Upper lobe of left lung (tissue), 6 donors: ENCODE results near the gene CBX5. TPM values are rescaled to one million over a fixed set of nuclear protein-coding genes. Genes with fewer than 3 reads are reported as not detected.

Experiments
- ATAC-seq, 2 donors: fragments of 200-7000 bp; cut with Tn5 transposase; one replicate each; pipeline ENCODE4 v1.9.1; 2022; ENCODE audit warnings: mild to moderate bottlenecking in 2 of 2, moderate library complexity in 2 of 2; ENCODE audit not compliant: low FRiP score in 2 of 2
- DNase-seq, 2 donors: peaks; one replicate each; pipeline ENCODE4 v3.0.0-alpha.2; 2019 to 2020
- H3K27ac ChIP-seq, 4 donors: fragments of 200-600 bp; sonication (generic); one replicate each; pipeline ENCODE4 v1.5.1; 2016 to 2019
- H3K27me3 ChIP-seq, 4 donors: fragments of 200-600 bp; sonication (generic); one replicate each; pipeline ENCODE4 v1.5.1; 2017 to 2019
- H3K36me3 ChIP-seq, 4 donors: fragments of 200-600 bp; sonication (generic); one replicate each; pipeline ENCODE4 v1.5.1; 2016 to 2019
- H3K4me1 ChIP-seq, 4 donors: fragments of 200-600 bp; sonication (generic); one replicate each; pipeline ENCODE4 v1.5.1; 2018 to 2019
- H3K4me3 ChIP-seq, 4 donors: fragments of 200-600 bp; sonication (generic); one replicate each; pipeline ENCODE4 v1.5.1; 2017 to 2019; ENCODE audit warnings: mild to moderate bottlenecking in 2 of 4, moderate library complexity in 1 of 4
- H3K9me3 ChIP-seq, 4 donors: fragments of 200-600 bp; sonication (generic); one replicate each; pipeline ENCODE4 v1.5.1; 2018 to 2019
- EP300 ChIP-seq, 4 donors: sonication (generic); formaldehyde crosslinking; IDR thresholded peaks; one replicate each; pipeline ENCODE4 v1.5.1; 2017; ENCODE audit warnings: antibody characterized with exemption in 4 of 4, control low read depth in 2 of 4
- POLR2A ChIP-seq, 4 donors: fragments of 450-650 bp; IDR thresholded peaks; one replicate each; pipeline ENCODE4 v1.5.1; 2016 to 2017; ENCODE audit warnings: antibody characterized with exemption in 4 of 4, mild to moderate bottlenecking in 2 of 4
- POLR2AphosphoS5 ChIP-seq, 2 donors: sonication (generic); formaldehyde crosslinking; IDR thresholded peaks; one replicate each; pipeline ENCODE4 v1.5.1; 2017; ENCODE audit warnings: antibody characterized with exemption in 2 of 2
- WGBS, 2 donors: methylation state at CpG; one replicate each; pipeline ENCODE4 v1.1.5; 2017 to 2018; 5-methylcytosine and 5-hydroxymethylcytosine counted together
- total RNA-seq, 6 donors: library from RNA; depleted of rRNA in 4 of 6; stranded (reverse); fragments of >200 nt in 4 of 6; gene quantifications; one replicate each; pipeline versions ENCODE4 v1.1.0 to v1.2.1, GENCODE V29; 2016 to 2021
- TF ChIP-seq, protein P1 (sequence below), 6 experiments: fragments of 450-650 bp in 4 of 6; fragments of 200-600 bp in 2 of 6; sonication (generic) in 2 of 6; IDR thresholded peaks; one replicate each; pipeline ENCODE4 v1.5.1; 2016 to 2019; ENCODE audit warnings: antibody characterized with exemption in 6 of 6
- donor health status: DM: no; HTN: no; CAD: no; lungs with moderate emphysema.
- donor health status: DM: no; HTN: yes; CAD: no; lungs with severe emphysema.

CBX5 gene
- total RNA-seq, 6 donors from 2014 or later, result 15.5 to 48.2 (median 36.1) TPM

DNA sequence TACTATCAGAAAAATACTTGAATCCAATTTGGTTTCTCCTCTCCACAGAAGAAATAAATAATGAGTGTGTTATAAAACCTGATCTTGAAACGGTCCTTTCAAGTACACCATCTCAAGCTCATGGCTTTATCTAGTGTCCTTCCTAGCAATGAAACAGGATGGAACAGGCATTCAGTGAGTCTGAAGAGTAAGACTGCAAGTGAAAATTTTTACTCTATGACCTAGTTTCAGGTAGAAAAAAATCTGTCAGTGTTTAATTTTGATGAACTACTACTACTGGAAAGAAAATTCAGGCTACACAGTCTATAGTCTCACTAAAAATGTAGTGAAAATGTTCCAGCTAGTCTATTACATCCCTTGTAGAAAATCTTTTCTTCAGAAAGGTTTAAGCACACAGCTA is 7.7 kb downstream of the CBX5 start:
- DNase-seq (no peak), ATAC-seq (no peak)
- Histone ChIP-seq H3K9me3 (no peaks in the 10 kb centered on the region), H3K27ac (no peak overlapping the region), H3K36me3 (peaks cover 0 to 14% (median 0%) of the 10 kb centered on the region in 4 donors), H3K27me3 (no peaks in the 10 kb centered on the region), H3K4me3 (no peak overlapping the region), H3K4me1 (peaks cover 2 to 8% (median 2%) of the 10 kb centered on the region in 4 donors)
- TF ChIP-seq, protein P1, sequence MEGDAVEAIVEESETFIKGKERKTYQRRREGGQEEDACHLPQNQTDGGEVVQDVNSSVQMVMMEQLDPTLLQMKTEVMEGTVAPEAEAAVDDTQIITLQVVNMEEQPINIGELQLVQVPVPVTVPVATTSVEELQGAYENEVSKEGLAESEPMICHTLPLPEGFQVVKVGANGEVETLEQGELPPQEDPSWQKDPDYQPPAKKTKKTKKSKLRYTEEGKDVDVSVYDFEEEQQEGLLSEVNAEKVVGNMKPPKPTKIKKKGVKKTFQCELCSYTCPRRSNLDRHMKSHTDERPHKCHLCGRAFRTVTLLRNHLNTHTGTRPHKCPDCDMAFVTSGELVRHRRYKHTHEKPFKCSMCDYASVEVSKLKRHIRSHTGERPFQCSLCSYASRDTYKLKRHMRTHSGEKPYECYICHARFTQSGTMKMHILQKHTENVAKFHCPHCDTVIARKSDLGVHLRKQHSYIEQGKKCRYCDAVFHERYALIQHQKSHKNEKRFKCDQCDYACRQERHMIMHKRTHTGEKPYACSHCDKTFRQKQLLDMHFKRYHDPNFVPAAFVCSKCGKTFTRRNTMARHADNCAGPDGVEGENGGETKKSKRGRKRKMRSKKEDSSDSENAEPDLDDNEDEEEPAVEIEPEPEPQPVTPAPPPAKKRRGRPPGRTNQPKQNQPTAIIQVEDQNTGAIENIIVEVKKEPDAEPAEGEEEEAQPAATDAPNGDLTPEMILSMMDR (IDR thresholded peaks at IDR 0.05), result no peak
- TF ChIP-seq EP300 (IDR thresholded peaks at IDR 0.05) (no peak), POLR2AphosphoS5 (IDR thresholded peaks at IDR 0.05) (no peak), POLR2A (IDR thresholded peaks at IDR 0.05) (no peak)
- 57 to 62% methylated on average over 1 of the region's 1 CpG for WGBS, 2 donors

DNA sequence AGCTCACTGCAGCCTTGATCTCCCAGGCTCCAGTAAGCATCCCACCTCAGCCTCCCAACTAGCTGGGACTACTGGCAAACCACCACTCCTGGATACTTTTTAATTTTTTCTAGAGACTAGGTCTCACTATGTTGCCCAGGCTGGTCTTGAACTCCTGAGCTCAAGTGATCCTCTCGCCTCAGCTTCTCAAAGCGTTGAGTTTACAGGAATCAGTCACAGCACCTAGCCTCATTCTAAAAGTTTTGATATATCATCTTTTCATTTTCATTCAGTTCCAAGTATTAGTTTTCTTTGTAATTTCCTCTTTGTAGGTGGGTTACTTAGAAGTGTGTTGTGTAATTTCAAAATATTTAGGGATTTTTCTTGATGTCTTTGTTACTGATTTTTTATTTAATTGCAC is 9.6 kb downstream of the CBX5 start:
- Histone ChIP-seq H3K4me1 (peaks cover 0 to 3% (median 0%) of the 10 kb centered on the region in 4 donors), H3K27ac (no peak overlapping the region), H3K36me3 (peaks cover 0 to 14% (median 0%) of the 10 kb centered on the region in 4 donors), H3K27me3 (no peaks in the 10 kb centered on the region), H3K4me3 (no peak overlapping the region), H3K9me3 (no peaks in the 10 kb centered on the region)
- ATAC-seq, result no peak
- 91 to 92% methylated on average over 2 of the region's 2 CpGs for WGBS, 2 donors
- TF ChIP-seq POLR2AphosphoS5 (IDR thresholded peaks at IDR 0.05) (no peak), POLR2A (IDR thresholded peaks at IDR 0.05) (no peak), EP300 (IDR thresholded peaks at IDR 0.05) (no peak)
- TF ChIP-seq, protein P1 (IDR thresholded peaks at IDR 0.05), result no peak
- DNase-seq, result no peak

DNA sequence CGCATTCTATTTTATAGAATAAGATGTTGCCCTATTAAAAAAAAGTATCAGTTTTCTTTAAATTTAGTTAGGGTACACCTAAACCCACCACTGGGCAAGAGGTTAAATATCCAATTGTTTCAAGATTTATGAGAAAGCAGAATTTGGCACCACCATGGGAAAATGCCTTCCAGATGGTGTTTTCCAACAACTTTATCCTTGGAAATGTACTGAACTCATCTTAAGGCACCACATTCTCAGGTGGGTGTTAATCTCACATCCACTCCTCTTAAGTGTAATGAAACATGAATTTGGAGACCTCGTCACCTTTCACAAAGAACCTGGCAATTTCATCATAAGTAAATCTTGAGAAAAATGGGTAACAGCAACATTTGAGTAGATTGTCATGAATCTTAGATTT is 13.1 kb downstream of the CBX5 start:
- no peak for DNase-seq
- no peak overlapping the region for H3K27ac ChIP-seq
- no peaks in the 10 kb centered on the region for H3K27me3 ChIP-seq
- peaks cover 0 to 10% (median 7%) of the 10 kb centered on the region in 4 donors for H3K4me1 ChIP-seq
- no peak overlapping the region for H3K4me3 ChIP-seq
- H3K36me3 ChIP-seq, result no peaks in the 10 kb centered on the region
- no peak for TF ChIP-seq POLR2AphosphoS5 (IDR thresholded peaks at IDR 0.05)
- TF ChIP-seq, protein P1 (IDR thresholded peaks at IDR 0.05), result no peak
- TF ChIP-seq POLR2A (IDR thresholded peaks at IDR 0.05), result no peak
- no peak for TF ChIP-seq EP300 (IDR thresholded peaks at IDR 0.05)
- 96 to 98% methylated on average over 2 of the region's 2 CpGs for WGBS, 2 donors
- no peak for ATAC-seq
- no peaks in the 10 kb centered on the region for H3K9me3 ChIP-seq

DNA sequence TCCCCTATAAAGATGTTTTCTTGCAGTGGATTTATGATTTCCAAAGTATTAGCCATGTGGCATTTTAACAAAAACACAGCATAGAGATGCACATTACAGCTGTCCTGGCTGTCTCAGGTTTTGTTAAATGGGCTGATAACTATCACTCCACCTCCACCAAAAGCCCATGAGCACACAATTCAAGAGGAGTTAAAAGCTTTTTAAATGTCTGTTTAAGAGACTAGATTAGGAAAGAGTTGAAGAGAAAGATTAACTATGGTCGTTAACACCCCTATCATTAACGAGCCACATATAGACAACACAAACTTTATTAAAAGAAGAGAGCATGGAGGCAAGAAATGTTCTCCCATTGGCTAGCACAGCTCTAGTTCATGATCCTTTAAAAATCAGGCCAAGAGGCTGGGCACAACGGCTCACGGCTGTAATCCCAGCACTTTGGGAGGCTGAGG is 14.5 kb downstream of the CBX5 start:
- Histone ChIP-seq H3K36me3 (no peaks in the 10 kb centered on the region), H3K9me3 (no peaks in the 10 kb centered on the region), H3K4me3 (no peak overlapping the region), H3K27me3 (no peaks in the 10 kb centered on the region), H3K4me1 (peaks cover 0 to 12% (median 7%) of the 10 kb centered on the region in 4 donors), H3K27ac (no peak overlapping the region)
- no peak for DNase-seq
- TF ChIP-seq POLR2AphosphoS5 (IDR thresholded peaks at IDR 0.05), result no peak
- TF ChIP-seq, protein P1 (IDR thresholded peaks at IDR 0.05), result no peak
- no peak for TF ChIP-seq EP300 (IDR thresholded peaks at IDR 0.05)
- TF ChIP-seq POLR2A (IDR thresholded peaks at IDR 0.05), result no peak
- 94 to 100% methylated on average over 4 of the region's 4 CpGs for WGBS, 2 donors
- no peak for ATAC-seq

DNA sequence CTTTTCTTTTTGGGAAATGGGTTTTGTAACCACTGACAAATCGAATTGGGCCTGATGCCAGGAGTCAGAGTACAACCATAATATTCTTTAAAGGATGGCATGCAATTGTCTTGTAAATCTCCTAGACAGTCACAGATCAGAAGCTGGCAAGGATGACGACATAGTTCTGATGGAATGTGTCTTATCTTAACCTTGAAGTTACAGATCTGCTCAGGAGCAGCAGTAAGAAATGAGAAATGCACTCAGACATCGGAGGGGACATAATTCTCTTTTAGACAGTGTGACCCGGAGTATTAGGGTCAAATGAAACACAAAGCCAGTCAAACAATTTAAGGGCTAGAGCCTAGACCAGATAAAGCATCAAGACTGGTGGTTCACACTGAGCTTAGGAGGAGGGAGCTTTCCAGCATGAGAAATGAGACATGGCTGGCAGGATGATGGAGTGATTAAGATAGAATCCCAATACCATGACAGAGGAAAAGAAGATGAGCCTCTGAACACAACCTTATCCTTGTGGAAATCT is 17.5 kb downstream of the CBX5 start:
- Histone ChIP-seq H3K4me1 (peaks cover 19 to 31% (median 27%) of the 10 kb centered on the region in 4 donors), H3K9me3 (no peaks in the 10 kb centered on the region), H3K27me3 (no peaks in the 10 kb centered on the region), H3K27ac (no peak overlapping the region), H3K4me3 (no peak overlapping the region), H3K36me3 (no peaks in the 10 kb centered on the region)
- TF ChIP-seq, protein P1 (IDR thresholded peaks at IDR 0.05), result no peak
- TF ChIP-seq EP300 (IDR thresholded peaks at IDR 0.05) (no peak), POLR2A (IDR thresholded peaks at IDR 0.05) (no peak), POLR2AphosphoS5 (IDR thresholded peaks at IDR 0.05) (no peak)
- WGBS, 2 donors, result 38 to 42% methylated on average over 4 of the region's 4 CpGs
- ATAC-seq, result no peak
- no peak for DNase-seq
